GM12892 (cell line): ENCODE measurements around the gene HLF.

Experiments
- POLR2A ChIP-seq: IDR thresholded peaks from 2 replicates; pipeline ENCODE4 v1.6.1; 2011; ENCODE audit warnings: low read depth, low read length, control low read depth
- POLR2AphosphoS5 ChIP-seq: IDR thresholded peaks from 2 replicates; pipeline ENCODE4 v1.6.1; 2011; ENCODE audit warnings: low read depth, low read length, control low read depth

- no peak for TF ChIP-seq POLR2A
- no peak for TF ChIP-seq POLR2AphosphoS5
Observed at GRCh38 chr17:55236316-55236715, 28.4 kb upstream of the HLF start.
